ENCODE measurements around the gene LUC7L.
"Not testable (repeated sequence)": the region's sequence is repeated elsewhere in the genome, so short reads cannot be mapped to it uniquely, and the experiment has no call there.

LUC7L gene

DNA sequence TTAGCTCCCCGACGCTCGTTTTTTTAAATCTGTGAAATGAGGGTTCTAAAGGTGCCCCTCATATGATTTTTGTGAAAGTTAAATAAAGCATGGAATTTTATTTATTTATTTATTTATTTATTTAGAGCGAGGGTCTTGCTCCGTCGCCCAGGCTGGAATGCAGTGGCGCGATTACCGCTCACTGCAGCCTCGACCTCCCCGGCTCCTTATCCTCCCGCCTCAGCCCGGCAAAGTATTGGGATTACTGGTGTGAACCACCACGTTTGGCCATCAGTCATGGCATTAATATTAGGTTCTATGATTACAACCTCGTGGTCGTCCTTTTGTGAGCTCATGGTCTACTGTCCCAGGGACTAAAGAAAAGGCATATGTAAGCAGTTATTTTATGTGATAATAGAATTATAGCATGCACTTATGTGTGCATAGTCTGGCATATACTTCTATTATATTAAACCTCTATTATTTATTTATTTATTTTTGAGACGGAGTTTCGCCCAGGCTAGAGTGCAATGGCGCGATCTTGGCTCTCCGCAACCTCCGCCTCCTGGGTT is 557 bp upstream of the LUC7L start:
- no peak for DNase-seq (ENCODE audit: low spot score)
- TF ChIP-seq, protein P1, sequence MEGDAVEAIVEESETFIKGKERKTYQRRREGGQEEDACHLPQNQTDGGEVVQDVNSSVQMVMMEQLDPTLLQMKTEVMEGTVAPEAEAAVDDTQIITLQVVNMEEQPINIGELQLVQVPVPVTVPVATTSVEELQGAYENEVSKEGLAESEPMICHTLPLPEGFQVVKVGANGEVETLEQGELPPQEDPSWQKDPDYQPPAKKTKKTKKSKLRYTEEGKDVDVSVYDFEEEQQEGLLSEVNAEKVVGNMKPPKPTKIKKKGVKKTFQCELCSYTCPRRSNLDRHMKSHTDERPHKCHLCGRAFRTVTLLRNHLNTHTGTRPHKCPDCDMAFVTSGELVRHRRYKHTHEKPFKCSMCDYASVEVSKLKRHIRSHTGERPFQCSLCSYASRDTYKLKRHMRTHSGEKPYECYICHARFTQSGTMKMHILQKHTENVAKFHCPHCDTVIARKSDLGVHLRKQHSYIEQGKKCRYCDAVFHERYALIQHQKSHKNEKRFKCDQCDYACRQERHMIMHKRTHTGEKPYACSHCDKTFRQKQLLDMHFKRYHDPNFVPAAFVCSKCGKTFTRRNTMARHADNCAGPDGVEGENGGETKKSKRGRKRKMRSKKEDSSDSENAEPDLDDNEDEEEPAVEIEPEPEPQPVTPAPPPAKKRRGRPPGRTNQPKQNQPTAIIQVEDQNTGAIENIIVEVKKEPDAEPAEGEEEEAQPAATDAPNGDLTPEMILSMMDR (IDR thresholded peaks at IDR 0.05; ENCODE audit: borderline replicate concordance, control extremely low read depth, extremely low read depth, insufficient read depth, missing control alignments): no peak
- in situ Hi-C loops (cut with MboI; ENCODE audit: low sequenced_read_pairs, unreplicated experiment): no loop called here

DNA sequence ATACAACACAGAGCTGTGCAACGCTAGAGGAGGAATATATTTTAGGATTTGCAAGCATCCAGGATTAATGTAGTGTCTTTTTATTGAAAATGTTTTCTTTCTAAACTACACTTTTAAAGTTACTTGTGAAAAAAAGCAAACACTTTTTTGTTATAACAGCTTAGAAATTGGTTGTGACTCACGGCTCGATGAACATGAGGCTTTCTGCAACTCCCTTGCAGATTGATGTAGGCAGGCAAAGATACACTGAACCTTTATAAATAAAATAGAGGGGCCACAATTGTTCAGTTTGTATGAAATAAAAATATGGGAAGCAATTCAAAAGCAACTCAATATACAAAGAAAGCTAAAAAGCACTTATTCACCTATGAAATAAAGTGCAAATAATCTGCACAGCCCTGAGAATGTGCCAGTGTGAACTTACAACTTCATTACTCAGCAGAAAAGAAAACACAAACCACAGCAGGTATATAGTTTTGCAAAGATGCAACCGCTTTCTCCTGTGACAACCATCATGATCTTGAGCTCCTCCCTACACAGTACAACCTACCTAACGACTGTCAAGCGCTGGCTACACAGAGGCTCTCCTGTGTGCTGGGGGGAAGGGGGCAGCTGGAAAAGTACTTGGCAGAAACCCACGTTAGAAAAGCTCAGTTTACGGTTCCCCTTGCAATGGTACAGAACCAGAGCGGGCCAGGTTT is 948 bp downstream of the LUC7L start:
- in situ Hi-C loops (cut with MboI; ENCODE audit: low sequenced_read_pairs, unreplicated experiment): no loop called here
- TF ChIP-seq, protein P1 (IDR thresholded peaks at IDR 0.05; ENCODE audit: borderline replicate concordance, control extremely low read depth, extremely low read depth, insufficient read depth, missing control alignments): no peak
- DNase-seq (ENCODE audit: low spot score): no peak

DNA sequence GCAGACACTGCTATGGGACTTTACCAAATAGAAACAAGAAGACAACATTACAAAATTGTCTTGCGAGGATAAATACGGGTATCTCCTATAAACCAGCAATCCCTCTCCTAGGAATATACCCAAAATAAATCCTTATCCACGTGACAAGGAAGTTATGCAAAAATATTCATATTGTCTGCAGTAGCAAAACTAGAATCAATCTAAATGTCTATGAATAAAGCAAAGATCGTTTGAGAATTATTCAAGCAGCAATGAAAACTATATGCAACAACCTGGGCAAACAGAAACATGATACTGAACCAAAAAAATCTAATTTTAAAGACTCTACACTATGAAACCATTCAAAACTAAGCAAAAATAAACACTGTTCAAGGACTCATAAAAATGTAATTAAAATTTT is 9.2 kb downstream of the LUC7L start:
- DNase-seq (ENCODE audit: low spot score): no peak
- in situ Hi-C loops (cut with MboI; ENCODE audit: low sequenced_read_pairs, unreplicated experiment): no loop called here
- TF ChIP-seq, protein P1 (IDR thresholded peaks at IDR 0.05; ENCODE audit: borderline replicate concordance, control extremely low read depth, extremely low read depth, insufficient read depth, missing control alignments): no peak

DNA sequence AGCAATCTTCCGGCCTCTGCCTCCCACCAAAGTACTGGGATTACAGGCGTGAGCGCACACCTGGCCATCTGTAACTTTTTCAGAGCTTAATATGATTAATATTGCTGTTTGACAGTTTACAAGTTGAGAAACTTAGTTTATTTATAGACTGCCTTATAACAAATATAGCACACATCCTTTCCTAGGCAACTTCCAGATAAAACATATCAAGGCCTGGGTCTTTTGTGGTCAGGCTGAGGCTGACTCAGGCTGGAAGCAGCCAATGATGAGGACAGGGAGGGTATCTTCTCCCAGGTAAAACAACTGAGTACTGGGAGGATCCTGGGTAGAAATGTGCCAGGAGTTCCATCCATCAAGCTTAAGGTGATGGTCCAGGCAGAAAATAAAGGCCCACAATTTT is 16.2 kb downstream of the LUC7L start:
- TF ChIP-seq, protein P1 (IDR thresholded peaks at IDR 0.05; ENCODE audit: borderline replicate concordance, control extremely low read depth, extremely low read depth, insufficient read depth, missing control alignments): no peak
- in situ Hi-C loops (cut with MboI; ENCODE audit: low sequenced_read_pairs, unreplicated experiment): no loop called here

DNA sequence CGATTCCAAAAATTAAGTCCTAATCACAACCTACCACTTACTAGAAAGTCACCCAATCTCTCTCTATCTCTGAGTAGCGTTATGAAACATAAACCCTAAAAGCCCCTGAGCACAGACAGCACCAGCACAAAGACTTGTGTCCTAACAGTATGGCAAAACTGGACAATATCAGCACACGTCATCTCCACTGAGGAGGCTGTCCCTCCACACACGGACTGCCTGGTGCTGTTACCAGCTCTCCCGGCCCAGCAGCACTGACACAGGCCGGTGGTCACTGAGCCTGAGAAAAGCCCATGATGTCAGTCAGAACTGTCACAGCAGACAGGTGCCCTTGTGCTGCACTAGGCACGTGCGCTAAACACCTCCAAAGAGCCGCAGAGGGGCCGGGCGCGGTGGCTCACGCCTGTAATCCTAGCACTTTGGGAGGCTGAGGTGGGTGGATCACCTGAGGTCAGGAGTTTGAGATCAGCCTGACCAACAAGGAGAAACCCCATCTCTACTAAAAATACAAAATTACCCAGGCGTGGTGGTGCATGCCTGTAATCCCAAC is 17.5 kb downstream of the LUC7L start:
- DNase-seq (ENCODE audit: low spot score); in situ Hi-C loops (cut with MboI; ENCODE audit: low sequenced_read_pairs, unreplicated experiment): not testable (repeated sequence)

More for the DNA sequence above, 16.2 kb downstream of the LUC7L start:
- no peak for DNase-seq (ENCODE audit: low spot score)

DNA sequence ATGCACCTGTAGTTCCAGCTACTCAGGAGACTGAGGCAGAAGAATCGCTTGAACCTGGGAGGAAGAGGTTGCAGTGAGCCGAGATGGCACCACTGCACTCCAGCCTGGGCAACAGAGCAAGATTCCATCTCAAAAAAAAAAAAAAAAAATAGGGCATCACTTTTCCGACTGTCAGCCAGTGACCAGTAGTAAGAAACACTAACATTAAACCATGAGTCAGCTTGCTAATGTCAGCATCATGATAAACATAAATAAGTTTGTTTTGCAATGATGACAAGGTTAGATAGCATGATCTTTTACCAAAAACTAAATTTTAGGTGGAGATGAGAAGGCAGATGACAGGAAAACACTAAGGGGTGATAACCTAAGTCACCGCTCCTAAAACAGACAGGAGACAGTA is 19.9 kb downstream of the LUC7L start:
- in situ Hi-C loops (cut with MboI; ENCODE audit: low sequenced_read_pairs, unreplicated experiment); DNase-seq (ENCODE audit: low spot score): not testable (repeated sequence)

DNA sequence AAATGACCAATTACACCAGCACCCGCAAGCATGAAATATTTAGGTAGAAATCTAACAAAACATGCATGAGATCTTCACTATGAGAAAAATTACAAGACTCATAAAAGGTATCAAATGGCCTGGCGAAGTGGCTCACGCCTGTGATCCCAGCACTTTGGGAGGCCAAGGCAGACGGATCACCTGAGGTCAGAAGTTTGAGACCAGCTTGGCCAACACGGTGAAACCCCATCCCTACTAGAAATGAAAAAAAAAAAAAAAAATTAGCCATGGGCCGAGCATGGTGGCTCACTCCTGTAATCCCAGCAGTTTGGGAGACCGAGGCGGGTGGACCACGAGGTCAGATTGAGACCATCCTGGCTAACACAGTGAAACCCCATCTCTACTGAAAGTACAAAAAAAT is 25.2 kb downstream of the LUC7L start:
- in situ Hi-C loops (cut with MboI; ENCODE audit: low sequenced_read_pairs, unreplicated experiment); DNase-seq (ENCODE audit: low spot score): not testable (repeated sequence)

DNA sequence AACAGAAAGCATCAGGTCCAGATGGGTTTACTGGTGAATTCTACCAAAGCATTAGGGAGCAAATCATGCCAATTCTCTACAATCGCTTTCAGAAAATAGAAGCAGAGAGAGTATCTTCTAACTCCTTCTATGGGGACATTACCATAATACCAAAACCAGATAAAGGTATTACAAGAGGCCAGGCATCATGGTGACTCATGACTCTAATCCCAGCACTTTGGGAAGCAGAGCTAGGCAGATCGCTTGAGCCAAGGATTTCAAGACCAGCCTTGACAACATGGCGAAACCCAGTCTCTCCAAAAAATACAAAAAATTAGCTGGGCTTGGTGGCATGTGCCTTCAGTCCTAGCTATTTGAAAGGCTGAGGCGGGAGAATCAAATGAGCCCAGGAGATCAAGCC is 26.0 kb downstream of the LUC7L start:
- TF ChIP-seq, protein P1 (IDR thresholded peaks at IDR 0.05; ENCODE audit: borderline replicate concordance, control extremely low read depth, extremely low read depth, insufficient read depth, missing control alignments): no peak
- no peak for DNase-seq (ENCODE audit: low spot score)
- in situ Hi-C loops (cut with MboI; ENCODE audit: low sequenced_read_pairs, unreplicated experiment): no loop called here

Data from GM13976 (cell line).